Activated CD8-positive, alpha-beta memory T cell treated with anti-CD3 and anti-CD28 coated beads, Interleukin-2, amount 50 U/mL, for 1 hour (primary cell): ENCODE measurements around the gene BCKDHA.

Experiments used
- DNase-seq: peaks from one replicate; pipeline ENCODE4 v3.0.0-alpha.2; 2020; ENCODE audit errors: extremely low read depth

Gene BCKDHA

GRCh38 chr19:41397086-41398049 is at the start of gene BCKDHA, which contains the start of gene EXOSC5:
Gene BCKDHA, plus strand, starts transcription at chr19:41397818. Its CDS starts 10 bp downstream, at chr19:41397828.
Gene EXOSC5, minus strand, starts transcription at chr19:41397359. Its CDS starts 31 bp downstream, at chr19:41397328.
- peak; percentile 99 for DNase-seq

DNA sequence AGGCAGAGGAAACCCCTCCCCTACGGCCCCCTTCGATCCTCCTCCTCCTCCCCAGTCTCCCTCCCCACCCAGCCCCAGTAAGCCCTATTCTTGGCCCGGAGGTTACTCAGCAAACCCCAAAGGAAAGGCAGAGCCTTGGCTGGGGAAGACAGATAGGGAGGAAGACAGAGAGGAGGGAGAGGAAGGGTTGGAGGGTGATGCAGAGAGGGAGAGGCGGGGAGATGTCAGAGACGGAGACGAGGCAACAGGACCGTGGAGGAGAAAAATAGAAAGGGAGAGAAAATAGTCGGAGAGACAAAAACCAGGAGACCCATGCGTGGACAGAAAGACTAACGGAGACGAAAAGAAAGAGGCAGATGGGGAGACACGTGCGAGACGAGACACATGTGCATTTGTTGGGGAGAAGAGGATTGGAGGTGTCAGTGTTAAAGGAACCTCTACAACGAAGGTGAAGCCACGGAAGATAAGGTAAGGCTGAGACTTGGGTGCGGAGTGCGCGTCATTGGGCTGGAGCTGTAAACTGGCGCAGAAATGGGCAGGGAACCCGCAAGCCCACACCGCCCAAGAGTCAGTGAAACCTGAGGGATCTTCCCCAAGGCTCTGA is 46.8 kb upstream of the BCKDHA start:
- DNase-seq: no peak

DNA sequence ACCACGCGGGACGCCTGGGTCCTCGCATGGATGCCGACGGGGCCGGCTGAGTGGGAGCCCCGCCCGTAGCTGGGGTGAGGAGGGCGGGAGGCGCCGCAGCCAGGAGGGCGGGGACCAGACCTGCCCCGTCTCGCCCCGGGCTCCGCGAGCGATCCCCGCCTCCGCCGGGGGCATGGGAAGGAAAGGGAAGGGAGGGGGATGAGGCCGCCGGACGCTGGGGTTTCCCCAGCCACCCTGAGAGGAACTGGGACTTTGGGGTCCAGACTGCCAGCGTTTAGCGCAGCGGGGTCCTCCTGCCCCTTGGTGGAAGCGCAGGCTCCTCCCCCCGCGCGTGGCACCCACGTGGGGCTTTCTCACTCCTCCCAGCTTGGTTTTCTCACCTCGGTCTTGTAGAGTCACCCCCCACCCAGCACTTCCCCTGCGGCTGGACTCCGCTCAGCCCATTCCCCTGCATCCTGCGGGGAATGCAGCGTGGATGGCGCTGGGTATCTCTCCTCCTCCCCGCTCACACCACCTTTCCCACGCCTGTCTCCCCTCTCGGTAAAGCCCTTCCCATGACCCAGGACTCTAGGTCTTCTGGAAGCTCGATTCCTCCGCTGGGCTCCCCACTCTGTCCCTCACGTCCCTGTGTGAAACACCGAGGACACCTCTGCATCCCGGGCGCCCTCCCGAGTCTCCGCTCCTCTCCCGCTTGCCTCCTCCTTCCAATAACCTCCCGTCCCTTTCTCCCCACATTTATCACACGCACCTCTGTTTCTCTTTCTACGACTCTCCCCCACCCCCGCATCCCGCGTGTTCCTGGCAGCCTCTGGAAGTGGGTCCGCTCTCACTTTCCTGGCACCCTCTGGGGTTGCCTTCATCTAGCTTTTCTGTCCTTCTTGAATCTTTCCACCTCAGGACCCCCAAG is 46.0 kb upstream of the BCKDHA start:
- DNase-seq: peak; percentile 71

DNA sequence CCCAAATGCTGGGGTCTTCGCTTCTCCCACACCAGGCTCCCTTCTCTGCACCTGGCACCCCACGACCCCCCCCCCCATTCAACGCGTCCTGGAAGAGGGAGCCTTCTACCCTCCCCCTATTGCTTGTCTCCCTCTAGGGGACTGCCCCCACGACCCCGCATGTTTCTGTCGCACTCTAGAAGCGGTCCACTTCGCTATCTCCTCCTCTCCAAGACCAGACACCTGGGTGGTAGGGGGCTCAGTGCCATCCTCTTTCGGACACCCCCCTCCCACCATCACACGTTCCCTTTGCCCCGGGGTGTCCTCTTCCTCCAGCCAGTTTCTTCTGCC is 45.4 kb upstream of the BCKDHA start:
- no peak for DNase-seq

GRCh38 chr19:41352609-41353465 is 44.8 kb upstream of the BCKDHA start:
- DNase-seq: peak; percentile 41

DNA sequence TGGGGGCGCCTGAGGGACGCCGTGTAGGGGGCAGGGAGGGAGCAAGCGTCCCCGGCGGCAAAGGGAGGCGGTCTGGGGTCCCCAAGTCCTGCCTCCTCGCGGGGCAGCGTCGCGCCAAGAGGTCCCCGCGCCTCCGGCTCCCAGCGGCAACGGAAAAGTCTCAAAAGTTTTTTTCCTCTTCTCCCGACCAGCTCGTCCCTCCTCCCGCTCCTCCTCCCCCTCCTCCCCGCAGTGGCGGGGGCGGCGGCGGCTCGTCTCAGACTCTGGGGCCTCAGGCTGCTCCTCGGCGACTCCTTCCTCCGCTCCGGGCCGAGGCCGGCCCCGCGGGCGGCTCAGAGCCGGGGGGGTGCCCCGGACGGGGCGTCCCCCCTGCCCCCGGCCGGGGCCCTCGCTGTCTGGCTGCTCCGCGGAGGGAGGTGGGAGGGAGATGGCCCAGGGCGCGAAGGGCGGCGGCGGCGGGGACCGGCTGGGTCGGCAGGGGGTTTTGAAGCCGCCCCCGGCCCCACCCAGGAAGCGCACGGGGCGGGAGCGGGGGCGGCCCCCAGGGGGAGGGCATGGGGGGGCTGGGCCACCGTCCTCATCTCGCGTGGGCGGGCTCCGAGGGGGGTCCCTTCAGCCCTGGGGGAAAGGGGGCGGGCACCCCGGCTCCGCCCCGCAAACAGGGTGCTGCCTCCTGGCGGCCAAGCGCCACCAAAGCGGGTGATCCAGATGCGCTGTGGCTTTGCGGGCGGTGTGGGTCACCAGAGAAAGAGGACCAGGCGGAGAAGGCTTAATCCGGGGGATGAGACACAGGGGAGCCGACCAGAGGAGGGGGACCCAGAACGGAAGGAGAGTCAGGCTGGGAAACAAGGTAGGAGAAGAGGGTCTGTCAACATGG is 43.9 kb upstream of the BCKDHA start, which contains the start of gene TGFB1:
Gene TGFB1, minus strand, starts transcription at position 457 of the 877 bp plus-strand sequence. CDS start 878 bp downstream, outside the sequence.
- peak; percentile 89 for DNase-seq

GRCh38 chr19:41354343-41354953 is 43.2 kb upstream of the BCKDHA start:
- no peak for DNase-seq

DNA sequence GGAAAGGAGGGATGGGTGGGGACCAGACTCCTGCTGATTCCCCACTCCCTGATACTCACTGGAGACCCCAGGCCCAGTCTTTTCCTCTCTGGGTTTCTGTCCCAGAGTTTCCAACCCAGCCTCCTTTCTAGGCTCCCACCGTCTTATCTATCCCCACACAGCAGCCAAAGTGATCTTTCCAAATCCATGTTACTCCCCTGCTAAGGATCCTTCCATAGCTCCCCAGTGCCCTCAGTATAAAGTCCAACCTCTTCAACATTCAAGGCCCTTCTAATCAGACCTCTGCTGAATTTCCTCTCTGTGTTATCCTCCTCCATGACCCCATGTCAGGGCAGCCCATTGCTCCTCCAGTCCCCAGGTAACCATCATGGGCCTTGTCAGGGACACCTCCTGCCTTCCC is 42.6 kb upstream of the BCKDHA start:
- no peak for DNase-seq

- DNase-seq: no peak
These were observed 41.8 kb upstream of the BCKDHA start for GRCh38 chr19:41355802-41356201.

DNA sequence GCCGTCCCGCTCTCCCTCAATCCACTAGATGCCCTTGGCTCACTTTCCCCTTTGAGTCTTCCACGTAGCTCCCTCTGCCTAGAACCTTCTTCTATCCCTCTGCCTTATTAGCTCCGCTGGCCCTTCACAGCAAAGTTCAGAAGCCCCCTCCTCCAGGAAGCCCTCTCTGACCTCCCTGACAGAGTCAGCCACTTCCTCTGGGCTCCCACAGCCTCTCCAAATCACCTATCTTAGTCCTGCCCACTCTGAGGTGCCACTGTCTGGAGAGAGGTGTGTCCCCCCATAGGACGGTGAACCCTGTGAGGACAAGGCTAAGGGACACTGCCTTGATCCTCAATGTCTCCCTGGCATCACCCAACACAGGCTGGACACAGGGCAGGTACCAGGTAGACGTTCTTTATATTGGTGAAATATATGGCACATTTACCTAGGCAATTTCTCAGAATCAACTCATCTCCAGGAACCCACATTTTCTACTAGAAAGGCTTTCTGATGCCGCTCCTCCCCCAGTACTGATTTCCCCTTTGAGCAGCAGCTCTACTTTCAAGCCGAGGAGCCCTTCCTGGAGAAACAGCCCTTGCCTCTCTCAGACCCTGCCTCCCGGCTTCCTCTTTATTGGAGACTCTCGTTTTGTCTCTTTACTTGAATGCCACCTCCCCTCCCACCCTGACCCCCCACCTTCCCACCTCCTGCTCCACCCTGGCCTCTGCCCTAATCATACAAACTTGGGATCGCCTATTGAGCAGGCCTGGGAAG is 40.5 kb upstream of the BCKDHA start:
- no peak for DNase-seq

DNA sequence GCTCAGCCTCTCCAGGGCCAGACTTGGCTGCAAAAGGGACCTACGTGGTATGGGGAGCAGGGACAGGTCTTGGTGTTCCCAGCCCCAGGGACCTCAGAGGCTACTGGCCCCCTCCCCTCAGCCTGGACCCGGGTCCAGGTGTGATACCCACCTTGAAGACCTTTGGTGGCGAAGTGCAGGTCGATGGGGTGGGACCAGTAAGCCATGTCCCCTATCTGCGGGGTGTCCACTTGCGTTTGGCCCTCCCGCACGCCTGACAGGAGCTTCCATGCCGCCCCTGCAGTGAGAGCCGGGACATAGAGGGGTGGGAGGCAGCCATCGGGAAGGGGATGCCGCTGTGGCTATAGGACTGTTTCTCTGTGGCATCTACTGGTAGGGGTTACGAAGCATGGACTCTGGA is 39.9 kb upstream of the BCKDHA start:
- DNase-seq: no peak

GRCh38 chr19:41359741-41360140 is 37.9 kb upstream of the BCKDHA start:
- no peak for DNase-seq

- no peak for DNase-seq
These were observed 35.3 kb upstream of the BCKDHA start for GRCh38 chr19:41362143-41362847.

- no peak for DNase-seq
These were observed 34.3 kb upstream of the BCKDHA start for GRCh38 chr19:41363371-41363752.

GRCh38 chr19:41363753-41364523 is 33.7 kb upstream of the BCKDHA start, which contains the start of gene B9D2:
Gene B9D2, minus strand, starts transcription at chr19:41364149. Its CDS starts 630 bp downstream, at chr19:41363519.
- peak; percentile 96 for DNase-seq

DNA sequence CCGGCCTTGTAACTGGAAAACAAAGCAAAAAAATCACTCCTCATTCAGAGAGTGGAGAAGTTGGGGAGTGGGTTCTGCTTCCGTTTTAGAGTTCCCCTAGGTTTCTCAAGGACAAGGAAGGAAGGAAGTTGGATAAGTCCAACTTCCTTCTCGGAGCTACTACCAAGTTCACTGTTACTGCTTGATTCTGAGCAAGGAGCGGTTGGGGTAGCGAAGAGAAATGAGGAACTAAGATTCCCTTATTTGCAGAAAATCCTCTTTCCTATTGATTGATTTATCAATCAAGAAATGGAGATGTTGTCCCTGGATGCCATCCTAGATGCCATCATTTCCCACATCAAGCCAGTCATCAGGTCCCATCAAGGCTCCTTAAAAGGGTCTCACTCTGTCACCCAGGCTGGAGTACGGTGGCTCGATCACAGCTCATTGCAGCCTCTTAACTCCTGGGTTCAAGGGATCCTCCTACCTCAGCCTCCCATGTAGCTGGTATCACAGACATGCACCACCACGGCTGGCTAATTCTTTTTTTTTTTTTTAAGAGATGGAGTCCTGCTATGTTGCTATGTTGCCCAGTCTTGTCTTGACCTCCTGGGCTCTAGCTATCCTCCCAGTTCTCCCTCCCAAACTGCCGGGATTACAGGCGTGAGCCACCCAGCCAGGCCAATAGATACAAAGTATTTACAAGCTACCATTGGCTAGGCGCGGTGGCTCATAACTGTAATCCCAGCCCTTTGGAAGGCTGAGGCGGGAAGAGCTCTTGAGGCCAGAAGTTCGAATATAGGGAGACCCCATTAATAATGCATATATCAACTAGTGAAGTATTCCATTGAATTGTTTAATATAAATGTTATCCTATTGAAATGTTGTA is 32.9 kb upstream of the BCKDHA start:
- DNase-seq: no peak
